Neural cell (in vitro differentiated cells): ENCODE data around the gene FMNL1.

Experiments
- EP300 ChIP-seq: fragments of 450-650 bp; conservative IDR thresholded peaks from 2 replicates; pipeline ENCODE4 v1.6.1; 2014; ENCODE audit warnings: antibody characterized with exemption, mild to moderate bottlenecking, moderate library complexity; ENCODE audit not compliant: poor library complexity, severe bottlenecking
- MXI1 ChIP-seq: fragments of 450-650 bp; conservative IDR thresholded peaks from 2 replicates; pipeline ENCODE4 v1.6.1; 2014; ENCODE audit warnings: antibody characterized with exemption, mild to moderate bottlenecking; ENCODE audit not compliant: poor library complexity, severe bottlenecking
- SMC3 ChIP-seq: fragments of 450-650 bp; conservative IDR thresholded peaks from 2 replicates; pipeline ENCODE4 v1.6.1; 2014; ENCODE audit warnings: antibody characterized with exemption, mild to moderate bottlenecking, moderate library complexity; ENCODE audit not compliant: poor library complexity
- TAF1 ChIP-seq: IDR thresholded peaks from 2 replicates; pipeline ENCODE4 v1.6.1; 2012; ENCODE audit warnings: low read depth
- TF ChIP-seq, protein P1 (sequence below): fragments of 450-650 bp; IDR thresholded peaks from 2 replicates; pipeline ENCODE4 v1.5.1; 2014; ENCODE audit warnings: antibody characterized with exemption, mild to moderate bottlenecking, moderate library complexity; ENCODE audit not compliant: poor library complexity, severe bottlenecking

DNA sequence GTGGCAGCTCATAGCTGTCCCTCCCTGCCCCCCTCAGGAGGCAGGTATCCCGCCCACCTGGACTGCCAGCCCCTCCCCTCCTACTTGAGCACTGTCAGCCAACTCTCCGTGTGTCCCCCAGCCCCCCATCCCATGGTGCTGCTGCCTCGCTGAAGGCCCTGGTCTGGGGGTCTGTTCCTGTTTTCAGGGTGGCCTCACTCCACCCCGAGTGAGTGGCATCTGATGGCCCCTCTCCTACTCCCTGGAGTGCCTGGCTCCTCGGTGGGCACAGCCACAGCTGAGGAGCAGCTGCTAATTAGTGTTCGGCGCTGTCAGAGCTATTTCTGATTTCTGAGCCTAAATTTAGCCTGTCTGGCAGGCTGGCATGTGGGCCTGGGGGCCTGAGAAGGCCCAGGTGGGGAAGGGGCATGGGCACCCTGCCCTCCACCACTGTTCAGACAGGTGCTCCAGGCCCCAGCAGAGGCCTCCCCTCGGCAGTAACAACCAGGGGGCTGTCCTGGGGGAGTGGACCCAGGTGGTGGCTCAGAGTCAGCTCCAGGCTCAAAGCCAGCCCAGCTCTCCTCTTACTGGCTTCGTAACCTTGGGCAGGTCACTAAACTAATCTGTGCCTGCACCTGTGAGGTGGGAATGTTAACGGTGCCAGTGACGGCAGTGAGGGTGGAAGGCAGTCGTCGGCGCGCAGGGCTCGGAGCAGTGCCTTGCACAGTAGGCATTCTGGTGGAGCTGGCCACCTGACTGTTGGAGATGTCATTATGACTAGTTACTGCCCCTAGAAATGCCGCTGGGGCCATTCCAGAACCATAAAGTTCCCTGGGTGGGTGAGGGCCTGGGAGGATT, 6.5 kb downstream of the FMNL1 start:
- TF ChIP-seq, protein P1, sequence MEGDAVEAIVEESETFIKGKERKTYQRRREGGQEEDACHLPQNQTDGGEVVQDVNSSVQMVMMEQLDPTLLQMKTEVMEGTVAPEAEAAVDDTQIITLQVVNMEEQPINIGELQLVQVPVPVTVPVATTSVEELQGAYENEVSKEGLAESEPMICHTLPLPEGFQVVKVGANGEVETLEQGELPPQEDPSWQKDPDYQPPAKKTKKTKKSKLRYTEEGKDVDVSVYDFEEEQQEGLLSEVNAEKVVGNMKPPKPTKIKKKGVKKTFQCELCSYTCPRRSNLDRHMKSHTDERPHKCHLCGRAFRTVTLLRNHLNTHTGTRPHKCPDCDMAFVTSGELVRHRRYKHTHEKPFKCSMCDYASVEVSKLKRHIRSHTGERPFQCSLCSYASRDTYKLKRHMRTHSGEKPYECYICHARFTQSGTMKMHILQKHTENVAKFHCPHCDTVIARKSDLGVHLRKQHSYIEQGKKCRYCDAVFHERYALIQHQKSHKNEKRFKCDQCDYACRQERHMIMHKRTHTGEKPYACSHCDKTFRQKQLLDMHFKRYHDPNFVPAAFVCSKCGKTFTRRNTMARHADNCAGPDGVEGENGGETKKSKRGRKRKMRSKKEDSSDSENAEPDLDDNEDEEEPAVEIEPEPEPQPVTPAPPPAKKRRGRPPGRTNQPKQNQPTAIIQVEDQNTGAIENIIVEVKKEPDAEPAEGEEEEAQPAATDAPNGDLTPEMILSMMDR = no peak
- TF ChIP-seq SMC3 (no peak), EP300 (no peak), TAF1 (no peak), MXI1 (no peak)
